SHP77 treated with DMSO at 0.1 percent for 48 hours (cell line): Measurements from ENCODE around the gene RNF111.

ENCODE experiments used
- DNase-seq: peaks from one replicate; lab custom pipeline; 2025; lab: John Stamatoyannopoulos, UW

Gene RNF111

DNA sequence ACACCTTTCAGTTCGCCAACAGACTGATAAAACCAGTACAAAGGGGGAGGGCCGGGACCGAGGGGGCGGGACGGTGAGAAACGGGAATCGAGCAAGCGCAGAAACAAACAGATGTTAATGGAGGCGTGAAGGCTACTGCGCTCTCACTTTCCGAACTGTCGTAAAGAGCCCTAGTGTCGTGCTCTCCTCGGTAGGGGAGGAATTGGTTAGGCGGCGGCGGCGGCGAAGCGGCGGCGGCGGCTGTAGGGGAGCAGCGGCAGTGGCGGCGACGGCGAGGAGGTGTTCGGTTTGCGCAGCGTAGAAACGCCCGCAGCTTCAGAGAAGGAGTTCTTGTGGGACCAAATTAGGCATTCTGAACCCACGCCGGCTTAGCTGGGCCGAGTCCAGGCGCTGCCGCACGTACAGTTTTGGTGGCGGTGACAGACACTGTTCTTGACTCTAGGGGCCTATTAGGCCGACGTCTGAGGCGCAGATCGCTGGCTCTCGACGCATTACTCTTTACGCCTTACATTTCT is at the start of gene RNF111:
TSS of gene RNF111 (plus strand) at position 173 of the 515 bp plus-strand sequence. CDS start 43,160 bp downstream, outside the sequence.
- peak; percentile 84 for DNase-seq

DNA sequence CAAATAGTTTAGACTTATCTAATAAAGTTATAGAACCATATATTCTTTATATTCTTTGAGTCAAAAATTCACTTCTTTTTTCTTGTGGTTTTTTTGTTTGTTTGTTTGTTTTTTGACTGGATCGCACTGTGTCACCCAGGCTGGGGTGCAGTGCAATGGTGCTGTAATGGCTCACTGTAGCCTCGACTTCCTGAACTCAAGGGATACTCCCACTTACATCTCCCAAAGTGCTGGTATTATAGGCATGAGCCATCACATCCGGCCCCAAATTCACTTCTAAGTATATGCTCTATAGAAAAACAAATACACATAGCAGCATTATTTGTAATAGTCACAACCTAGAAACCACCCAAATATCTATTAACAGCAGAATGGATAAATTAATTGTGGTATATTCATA is 40.3 kb upstream of the RNF111 start:
- no peak for DNase-seq

DNA sequence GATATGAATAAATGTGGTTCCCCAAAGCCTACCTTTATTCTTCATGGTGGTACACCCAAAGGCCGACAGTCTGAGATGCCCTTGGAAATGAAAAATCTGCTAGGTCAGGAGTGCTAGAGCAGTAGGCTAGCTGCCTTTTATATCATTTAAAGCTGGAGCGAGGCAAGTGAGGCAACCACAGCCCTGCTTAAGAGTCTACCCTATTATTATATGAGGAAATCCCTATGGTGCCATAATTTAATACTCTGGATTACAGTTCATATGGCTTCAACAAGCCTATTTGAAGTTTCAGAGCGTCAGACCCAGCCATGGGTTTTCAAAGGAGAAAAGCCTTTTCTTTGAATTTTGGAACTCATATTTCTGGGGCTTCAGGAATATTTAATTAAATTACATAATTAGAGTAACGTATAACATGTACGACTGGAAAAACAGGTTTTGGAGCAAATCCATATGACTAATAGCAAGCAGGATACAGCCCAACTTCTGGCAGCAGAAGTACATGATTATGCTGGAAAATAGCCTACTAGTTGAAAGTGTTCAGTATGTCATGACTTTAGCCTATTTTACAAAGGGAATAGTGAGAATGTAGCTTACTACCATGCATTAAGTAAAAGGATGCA is 36.0 kb upstream of the RNF111 start:
- no peak for DNase-seq

- no peak for DNase-seq
These were observed 34.7 kb upstream of the RNF111 start for GRCh38 chr15:58952751-58953150.

DNA sequence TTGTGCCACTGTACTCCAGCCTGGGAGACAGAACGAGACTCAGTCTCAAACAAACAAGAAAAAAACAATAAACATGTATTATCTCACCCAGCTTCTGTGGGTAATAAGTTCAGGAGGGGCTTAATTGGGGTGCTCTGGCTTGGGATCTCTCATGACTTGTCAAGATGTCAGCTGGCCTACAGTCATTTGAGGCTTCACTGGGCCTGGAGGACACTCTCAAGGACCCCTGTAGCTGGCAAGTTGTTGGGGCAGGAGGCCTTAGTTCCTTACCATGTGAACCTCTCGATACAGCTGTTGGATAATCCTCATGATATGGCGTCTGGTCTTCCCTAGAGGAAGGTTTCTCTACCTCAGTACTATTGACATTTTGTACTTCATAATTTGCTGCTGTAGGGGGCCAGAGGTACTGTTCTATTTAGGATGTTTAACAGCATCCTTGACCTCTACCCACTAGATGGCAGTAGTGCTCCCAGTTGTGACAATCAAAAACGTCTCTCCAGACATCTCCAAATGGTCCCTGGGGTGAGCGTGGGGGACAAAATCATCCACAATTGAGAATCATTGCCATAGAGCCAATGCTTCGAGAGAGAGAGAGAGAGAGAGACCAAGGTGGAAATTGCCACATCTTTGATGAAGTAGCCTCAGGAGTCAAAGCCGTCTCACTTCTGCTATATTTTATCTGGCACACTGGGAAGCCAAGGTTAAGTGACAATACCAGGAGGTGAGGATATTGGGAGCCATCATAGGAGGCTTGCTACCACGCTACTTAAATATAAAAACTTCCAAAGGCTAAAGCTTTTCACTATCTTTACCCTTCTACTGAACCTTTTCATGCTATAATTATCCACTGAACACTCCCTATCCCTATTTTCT is 30.1 kb upstream of the RNF111 start:
- peak; percentile 13 for DNase-seq

GRCh38 chr15:58958811-58959210 is 28.7 kb upstream of the RNF111 start:
- DNase-seq = no peak

- DNase-seq = no peak
These were observed 25.3 kb upstream of the RNF111 start for GRCh38 chr15:58962136-58962535.

DNA sequence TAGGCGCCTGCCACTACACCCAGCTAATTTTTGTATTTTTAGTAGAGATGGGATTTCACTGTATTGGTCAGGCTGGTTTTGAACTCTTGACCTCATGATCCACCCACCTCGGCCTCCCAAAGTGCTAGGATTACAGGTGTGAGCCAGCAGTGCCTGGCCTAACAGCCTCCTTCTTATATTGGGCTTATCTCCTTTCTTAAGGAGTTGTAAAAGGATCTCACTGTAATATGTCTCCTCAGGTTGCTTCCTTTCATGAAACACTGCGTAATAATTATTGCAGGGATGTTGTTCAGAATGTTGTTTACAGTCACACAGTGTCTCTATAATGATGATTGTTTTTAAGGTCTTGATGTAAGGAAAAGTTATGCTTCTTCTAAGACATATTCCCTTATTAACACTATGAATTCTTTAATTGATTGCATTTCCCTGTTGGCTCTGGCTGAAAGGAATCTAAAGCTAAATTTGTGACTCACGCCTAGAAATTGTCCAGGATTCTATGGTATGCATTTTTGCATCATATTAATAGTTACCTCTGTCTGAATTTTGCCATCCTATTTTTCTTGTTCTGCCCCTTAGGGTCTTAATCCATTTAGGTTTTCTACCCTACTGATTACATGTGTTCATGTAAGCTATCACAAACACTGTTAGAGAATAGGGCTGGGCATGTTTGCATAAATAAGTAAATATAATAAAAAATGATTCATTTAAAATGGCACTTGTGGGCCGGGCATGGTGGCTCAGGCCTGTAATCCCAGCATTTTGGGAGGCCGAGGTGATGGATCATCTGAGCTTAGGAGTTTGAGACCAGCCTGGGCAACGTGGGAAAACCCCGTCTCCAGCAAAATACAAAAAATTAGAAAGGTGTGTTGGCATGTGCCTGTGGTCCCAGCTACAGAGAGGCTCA is 24.5 kb upstream of the RNF111 start:
- no peak for DNase-seq

- DNase-seq = no peak
These were observed 20.8 kb upstream of the RNF111 start for GRCh38 chr15:58966698-58967097.

- no peak for DNase-seq
These were observed 20.0 kb upstream of the RNF111 start for GRCh38 chr15:58967479-58967878.

DNA sequence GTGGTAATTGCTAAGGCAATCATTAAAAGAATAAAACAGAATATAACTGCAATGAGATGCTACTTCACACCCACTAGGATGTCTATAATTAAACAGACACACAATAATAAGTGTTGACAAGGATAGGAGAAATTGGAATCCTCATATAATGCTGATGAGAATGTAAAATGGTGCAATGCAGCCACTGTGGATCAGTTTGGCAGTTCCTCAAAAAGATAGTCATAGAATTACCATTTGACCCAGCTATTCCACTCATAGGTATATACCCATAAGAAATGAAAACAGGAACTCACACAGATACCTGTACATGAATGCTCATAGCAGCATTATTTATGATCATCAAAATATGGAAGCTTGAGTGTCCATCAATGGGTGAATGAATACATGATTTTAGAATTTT is 9.6 kb upstream of the RNF111 start:
- DNase-seq = no peak

- DNase-seq = no peak
These were observed 7.0 kb upstream of the RNF111 start for GRCh38 chr15:58980351-58980939.

DNA sequence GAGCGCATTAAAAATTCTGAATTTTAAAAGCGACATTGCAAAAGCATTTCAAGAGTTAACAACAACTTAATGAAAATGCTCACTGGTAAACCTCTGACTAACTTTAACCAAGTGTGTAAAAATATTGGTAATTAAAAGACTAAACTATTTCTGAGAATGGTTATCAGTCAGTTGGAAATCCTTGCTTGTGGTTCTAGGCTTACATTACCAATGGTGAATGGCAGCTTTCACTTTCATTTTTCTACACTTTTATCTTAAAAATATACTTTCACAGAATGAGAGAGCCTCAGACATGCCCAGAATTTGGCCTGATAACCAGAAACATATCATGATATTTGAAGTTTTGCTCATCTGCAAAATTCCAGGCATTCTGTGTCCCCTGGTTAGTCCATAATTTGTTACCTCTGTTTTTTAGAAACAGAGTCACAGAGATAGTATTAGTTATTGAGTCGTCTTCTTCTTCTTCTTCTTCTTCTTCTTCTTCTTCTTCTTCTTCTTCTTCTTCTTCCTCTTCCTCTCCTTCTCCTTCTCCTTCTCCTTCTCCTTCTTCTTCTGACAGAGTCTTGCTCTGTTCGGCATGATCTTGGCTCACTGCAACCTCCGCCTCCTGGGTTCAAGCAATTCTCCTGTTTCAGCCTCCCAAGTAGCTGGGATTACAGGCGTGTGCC is 5.5 kb upstream of the RNF111 start:
- no peak for DNase-seq

DNA sequence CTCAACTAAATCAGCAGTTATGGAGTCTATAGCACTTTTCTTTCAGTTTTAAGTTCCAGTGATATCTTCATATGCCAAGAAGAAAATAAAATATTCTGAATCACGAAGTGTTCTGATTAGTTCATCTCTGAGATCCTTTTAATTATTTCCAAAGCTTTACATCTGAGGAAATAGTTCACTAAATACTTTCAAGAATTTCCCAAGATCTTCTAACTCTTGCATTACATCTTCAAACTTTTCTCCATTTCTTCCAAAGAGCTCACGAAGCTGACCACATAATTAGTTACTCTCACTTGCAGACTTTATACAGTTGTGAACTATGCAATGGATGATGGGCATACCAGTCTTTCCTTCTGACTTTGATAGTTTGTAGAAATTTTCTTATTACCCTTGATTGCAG is 4.2 kb upstream of the RNF111 start:
- no peak for DNase-seq

- DNase-seq = no peak
These were observed 2.0 kb upstream of the RNF111 start for GRCh38 chr15:58985443-58985842.

- DNase-seq = no peak
These were observed 427 bp upstream of the RNF111 start for GRCh38 chr15:58987036-58987435.

DNA sequence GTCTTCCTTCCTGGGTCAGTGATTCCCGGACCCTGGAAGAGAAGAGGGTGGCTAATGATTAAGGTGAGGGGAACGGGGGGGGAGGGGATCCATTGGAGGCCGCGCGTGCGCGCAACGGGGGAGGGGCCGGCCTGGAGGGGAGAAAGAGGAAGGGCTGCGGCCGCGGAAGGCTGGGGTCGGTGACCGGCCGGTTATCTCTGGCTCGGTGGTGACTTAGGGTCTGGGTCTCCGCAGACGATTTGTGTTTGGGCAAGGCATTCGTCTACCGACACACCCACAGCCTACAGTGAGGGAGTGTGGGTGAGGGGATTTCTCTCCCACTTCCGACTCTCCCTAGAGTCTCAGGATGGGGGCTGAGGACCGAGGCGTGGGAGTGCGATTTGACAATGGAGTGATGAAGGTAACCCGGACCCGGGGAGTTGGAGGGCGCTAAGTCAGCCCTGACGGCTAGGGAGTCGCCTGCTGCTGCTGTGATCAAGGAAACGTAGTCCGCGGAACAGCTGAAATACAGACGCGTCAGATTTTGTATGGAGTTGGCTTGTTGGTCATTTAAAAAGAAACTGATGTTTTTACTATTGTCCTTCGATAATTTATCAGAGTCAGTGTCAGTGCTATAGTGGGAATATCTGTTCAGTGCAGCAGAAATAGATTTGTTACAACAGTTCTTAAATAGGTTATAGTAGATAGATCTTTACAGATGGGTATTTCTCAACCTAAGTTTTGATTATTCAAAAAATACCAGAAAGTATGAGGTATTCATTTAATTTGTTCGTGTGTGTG is 733 bp downstream of the RNF111 start:
- no peak for DNase-seq

- no peak for DNase-seq
These were observed 4.7 kb downstream of the RNF111 start for GRCh38 chr15:58992181-58992580.

- no peak for DNase-seq
These were observed 7.5 kb downstream of the RNF111 start for GRCh38 chr15:58994906-58995453.

DNA sequence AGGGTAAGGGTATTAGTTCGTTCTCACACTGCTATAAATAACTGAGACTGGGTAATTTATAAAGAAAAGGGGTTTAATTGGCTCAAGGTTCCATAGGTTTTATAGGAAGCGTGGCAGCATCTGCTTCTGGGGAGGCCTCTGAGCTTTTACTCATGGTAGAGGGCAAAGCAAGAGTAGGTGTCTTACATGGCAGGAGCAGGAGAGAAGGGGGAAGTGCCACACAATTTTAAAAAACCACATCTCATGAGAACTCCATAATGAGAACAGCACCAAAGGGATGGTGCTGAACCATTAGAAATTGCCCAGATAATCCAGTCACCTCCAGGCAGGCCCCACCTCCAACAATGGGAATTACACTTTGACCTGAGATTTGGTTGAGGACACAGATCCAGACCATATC is 12.2 kb downstream of the RNF111 start:
- no peak for DNase-seq
